PC-9 (cell line): Measurements from ENCODE around the gene IRGC.

ENCODE experiments used
- CTCF ChIP-seq: fragments of 200-600 bp; sonication (generic); conservative IDR thresholded peaks from 2 replicates; pipeline ENCODE4 v1.6.1; 2017; ENCODE audit warnings: mixed run types, antibody characterized with exemption, mild to moderate bottlenecking, moderate library complexity
- EZH2 ChIP-seq: fragments of 200-600 bp; sonication (generic); IDR thresholded peaks from 2 replicates; pipeline ENCODE4 v1.8.0; 2017; ENCODE audit warnings: antibody characterized with exemption, low read depth

GRCh38 chr19:43747557-43748204 is 31.8 kb downstream of the IRGC start:
- no peak for TF ChIP-seq CTCF
- no peak for TF ChIP-seq EZH2
